Fibroblast of lung (primary cell): ENCODE results near the gene LEKR1. TPM values are rescaled to one million over a fixed set of nuclear protein-coding genes. Genes with fewer than 3 reads are reported as not detected.

Source experiments
- DNase-seq, 2 donors: peaks; one replicate each; pipeline versions ENCODE4 v3.0.0 to v3.0.0-alpha.2; 2010; ENCODE audit warnings: low read depth in 2 of 2
- H2AFZ ChIP-seq: 2 replicates; pipeline ENCODE4 v1.5.1; 2012; ENCODE audit warnings: low read length, control low read depth, inconsistent platforms
- H3K27ac ChIP-seq: 2 replicates; pipeline ENCODE4 v1.5.1; 2011; ENCODE audit warnings: low read length, control low read depth; ENCODE audit not compliant: insufficient read depth
- H3K27me3 ChIP-seq: 2 replicates; pipeline ENCODE4 v1.5.1; 2011; ENCODE audit warnings: mild to moderate bottlenecking, low read length; ENCODE audit not compliant: control insufficient read depth, insufficient read depth
- H3K36me3 ChIP-seq: 2 replicates; pipeline ENCODE4 v1.5.1; 2011; ENCODE audit warnings: low read length; ENCODE audit not compliant: control insufficient read depth, insufficient read depth
- H3K4me1 ChIP-seq: 2 replicates; pipeline ENCODE4 v1.5.1; 2011; ENCODE audit warnings: low read length; ENCODE audit not compliant: control insufficient read depth, insufficient read depth; ENCODE audit errors: extremely low read depth
- H3K4me2 ChIP-seq: 2 replicates; pipeline ENCODE4 v1.5.1; 2011; ENCODE audit warnings: low read length, control low read depth; ENCODE audit not compliant: insufficient read depth; ENCODE audit errors: extremely low read depth
- H3K4me3 ChIP-seq, 4 experiments: fragments of 200-600 bp in 1 of 4; sonication (generic) in 1 of 4; replicated peaks in 1 of 4; 2 replicates each; pipeline ENCODE4 v1.5.1; 2011 to 2016; ENCODE audit warnings: low read length in 4 of 4, low read depth in 3 of 4, mild to moderate bottlenecking in 3 of 4, control low read depth in 2 of 4, inconsistent platforms in 1 of 4, mixed read lengths in 1 of 4; ENCODE audit not compliant: insufficient read depth in 1 of 4; ENCODE audit errors: control extremely low read depth in 1 of 4
- H3K79me2 ChIP-seq: 2 replicates; pipeline ENCODE4 v1.5.1; 2012; ENCODE audit warnings: mild to moderate bottlenecking, low read length, inconsistent platforms; ENCODE audit not compliant: control insufficient read depth, insufficient read depth
- H3K9ac ChIP-seq: 2 replicates; pipeline ENCODE4 v1.5.1; 2011; ENCODE audit warnings: mild to moderate bottlenecking, low read length, control low read depth; ENCODE audit not compliant: insufficient read depth
- H3K9me3 ChIP-seq: 2 replicates; pipeline ENCODE4 v1.5.1; 2012; ENCODE audit warnings: low read depth, low read length; ENCODE audit not compliant: control insufficient read depth, insufficient read depth
- H4K20me1 ChIP-seq: 2 replicates; pipeline ENCODE4 v1.5.1; 2011; ENCODE audit warnings: low read length; ENCODE audit not compliant: control insufficient read depth, insufficient read depth; ENCODE audit errors: extremely low read depth
- EZH2 ChIP-seq: IDR thresholded peaks from 2 replicates; pipeline ENCODE4 v1.5.1; 2012; ENCODE audit warnings: low read length, control low read depth, mild to moderate bottlenecking; ENCODE audit errors: missing control alignments
- polyA plus RNA-seq, 2 donors: library from polyadenylated mRNA; depleted of rRNA in 1 of 2; stranded (reverse) in 1 of 2; unstranded in 1 of 2; fragments of >200 nt; gene quantifications; 2 replicates each; pipeline ENCODE4 v1.2.1, GENCODE V29; 2011 to 2012; ENCODE audit warnings: missing spikeins in 1 of 2
- total RNA-seq: library from RNA; depleted of rRNA; stranded (reverse); fragments of >200 nt; gene quantifications from 2 replicates; pipeline ENCODE4 v1.2.1, GENCODE V29; 2014
- TF ChIP-seq, protein P1 (sequence below), 2 donors: IDR thresholded peaks in 1 of 2; conservative IDR thresholded peaks in 1 of 2; 1 replicate in 1 of 2; 2 replicates in 1 of 2; pipeline ENCODE4 v1.5.1; 2011 to 2012; ENCODE audit warnings: low read length in 2 of 2, control low read depth in 1 of 2, inconsistent platforms in 1 of 2, low read depth in 1 of 2, mild to moderate bottlenecking in 1 of 2

The LEKR1 gene
- total and polyA plus RNA-seq, 2 donors (not counting 1 experiment from before 2014, with no cell fraction given), result 0.28 to 1.3 TPM

- H3K27ac ChIP-seq, result peak overlapping the region; percentile 68
- no peaks in the 10 kb centered on the region for H3K36me3 ChIP-seq
- peaks cover 2% of the 10 kb centered on the region for H3K27me3 ChIP-seq
- peak; percentile 88 to 89 for DNase-seq
- H3K79me2 ChIP-seq, result no peaks in the 10 kb centered on the region
- peak overlapping the region; percentile 9 for H3K4me2 ChIP-seq
- H3K4me1 ChIP-seq, result no peaks in the 10 kb centered on the region
- no peak for TF ChIP-seq EZH2
- TF ChIP-seq, protein P1, sequence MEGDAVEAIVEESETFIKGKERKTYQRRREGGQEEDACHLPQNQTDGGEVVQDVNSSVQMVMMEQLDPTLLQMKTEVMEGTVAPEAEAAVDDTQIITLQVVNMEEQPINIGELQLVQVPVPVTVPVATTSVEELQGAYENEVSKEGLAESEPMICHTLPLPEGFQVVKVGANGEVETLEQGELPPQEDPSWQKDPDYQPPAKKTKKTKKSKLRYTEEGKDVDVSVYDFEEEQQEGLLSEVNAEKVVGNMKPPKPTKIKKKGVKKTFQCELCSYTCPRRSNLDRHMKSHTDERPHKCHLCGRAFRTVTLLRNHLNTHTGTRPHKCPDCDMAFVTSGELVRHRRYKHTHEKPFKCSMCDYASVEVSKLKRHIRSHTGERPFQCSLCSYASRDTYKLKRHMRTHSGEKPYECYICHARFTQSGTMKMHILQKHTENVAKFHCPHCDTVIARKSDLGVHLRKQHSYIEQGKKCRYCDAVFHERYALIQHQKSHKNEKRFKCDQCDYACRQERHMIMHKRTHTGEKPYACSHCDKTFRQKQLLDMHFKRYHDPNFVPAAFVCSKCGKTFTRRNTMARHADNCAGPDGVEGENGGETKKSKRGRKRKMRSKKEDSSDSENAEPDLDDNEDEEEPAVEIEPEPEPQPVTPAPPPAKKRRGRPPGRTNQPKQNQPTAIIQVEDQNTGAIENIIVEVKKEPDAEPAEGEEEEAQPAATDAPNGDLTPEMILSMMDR (conservative IDR thresholded peaks at IDR 0.05 in 1 of 2, IDR thresholded peaks at IDR 0.05 in 1 of 2; ENCODE audit: low read depth in 1 of 2, low read length in 2 of 2), result no peak
- peak overlapping the region; percentile 48 for H2AFZ ChIP-seq
- no peak overlapping the region for H3K4me3 ChIP-seq
- no peaks in the 10 kb centered on the region for H3K9me3 ChIP-seq
- H4K20me1 ChIP-seq, result no peaks in the 10 kb centered on the region
- H3K9ac ChIP-seq, result peak overlapping the region; percentile 4
Observed at GRCh38 chr3:157066335-157067098, 240.4 kb downstream of the LEKR1 start.

- no peak overlapping the region for H3K4me3 ChIP-seq
Observed at GRCh38 chr3:157067114-157067513, 241.0 kb downstream of the LEKR1 start.

DNA sequence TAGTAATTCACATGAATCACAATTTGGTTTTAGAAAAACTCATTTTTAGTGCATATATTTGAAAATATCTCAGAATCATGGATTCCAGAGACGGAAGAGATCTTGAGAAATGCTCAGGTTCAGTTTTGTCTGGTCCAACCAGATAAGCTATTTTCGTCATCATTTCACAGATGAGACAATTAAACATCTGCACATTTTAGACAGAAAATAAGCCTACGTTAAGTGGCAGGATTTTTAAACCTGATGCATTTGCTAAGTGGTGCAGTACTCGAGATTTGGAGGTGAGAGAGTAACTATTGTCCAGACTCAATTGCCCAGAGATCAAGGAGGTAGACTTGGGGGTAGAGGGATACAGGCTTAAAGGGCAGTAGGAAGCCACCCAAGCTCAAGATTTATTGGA lies 243.3 kb downstream of the LEKR1 start:
- no peak for TF ChIP-seq EZH2
- TF ChIP-seq, protein P1 (conservative IDR thresholded peaks at IDR 0.05 in 1 of 2, IDR thresholded peaks at IDR 0.05 in 1 of 2; ENCODE audit: low read depth in 1 of 2, low read length in 2 of 2), result no peak

More at GRCh38 chr3:157067114-157067513, 241.0 kb downstream of the LEKR1 start:
- peak overlapping the region; percentile 4 for H3K9ac ChIP-seq
- H4K20me1 ChIP-seq, result no peaks in the 10 kb centered on the region
- H3K4me1 ChIP-seq, result no peaks in the 10 kb centered on the region
- H3K9me3 ChIP-seq, result no peaks in the 10 kb centered on the region
- no peaks in the 10 kb centered on the region for H3K79me2 ChIP-seq
- peak overlapping the region; percentile 48 for H2AFZ ChIP-seq
- H3K27ac ChIP-seq, result peak overlapping the region; percentile 68
- no peak for DNase-seq
- no peaks in the 10 kb centered on the region for H3K36me3 ChIP-seq
- no peak overlapping the region for H3K4me2 ChIP-seq
- peaks cover 2% of the 10 kb centered on the region for H3K27me3 ChIP-seq
- TF ChIP-seq EZH2, result no peak
- TF ChIP-seq, protein P1 (conservative IDR thresholded peaks at IDR 0.05 in 1 of 2, IDR thresholded peaks at IDR 0.05 in 1 of 2; ENCODE audit: low read depth in 1 of 2, low read length in 2 of 2), result no peak

More for the DNA sequence above, 243.3 kb downstream of the LEKR1 start:
- Histone ChIP-seq H3K4me2 (no peak overlapping the region), H4K20me1 (no peaks in the 10 kb centered on the region), H3K9me3 (no peaks in the 10 kb centered on the region), H3K36me3 (no peaks in the 10 kb centered on the region), H2AFZ (no peak overlapping the region), H3K79me2 (no peaks in the 10 kb centered on the region), H3K27me3 (no peaks in the 10 kb centered on the region), H3K27ac (no peak overlapping the region), H3K4me3 (no peak overlapping the region), H3K4me1 (peaks cover 3% of the 10 kb centered on the region), H3K9ac (no peak overlapping the region)
- DNase-seq, result no peak
